WTC11 (cell line): ENCODE results near the gene FMNL2. TPM values are rescaled to one million over a fixed set of nuclear protein-coding genes. Genes with fewer than 3 reads are reported as not detected.

Experiments used
- ATAC-seq: fragments of 200-7000 bp; cut with Tn5 transposase; 2 replicates; pipeline ENCODE4 v1.10.0; 2021; ENCODE audit warnings: mild to moderate bottlenecking, moderate library complexity
- CTCF ChIA-PET: fragments of 300-600 bp; sonication (Branson Sonifier 250); formaldehyde crosslinking; loops from one replicate; lab custom pipeline; 2021; ENCODE audit warnings: antibody characterized with exemption; lab: Charles Lee
- POLR2A ChIA-PET: fragments of 350-600 bp; sonication (Branson Sonifier 250); formaldehyde crosslinking; loops from one replicate; lab custom pipeline; 2021; ENCODE audit warnings: antibody characterized with exemption; lab: Charles Lee
- DNase-seq: peaks from one replicate; pipeline ENCODE4 v3.0.0; 2021; ENCODE audit warnings: low spot score
- H3K27ac Mint-ChIP-seq: 2 replicates; pipeline ENCODE4 v1.8.0; 2021; ENCODE audit warnings: mixed read lengths
- H3K27me3 Mint-ChIP-seq: 2 replicates; pipeline ENCODE4 v1.8.0; 2021; ENCODE audit warnings: low read depth, mild to moderate bottlenecking, moderate library complexity, mixed read lengths
- H3K36me3 Mint-ChIP-seq: 2 replicates; pipeline ENCODE4 v1.8.0; 2021; ENCODE audit warnings: mixed read lengths
- H3K4me1 Mint-ChIP-seq: 2 replicates; pipeline ENCODE4 v1.8.0; 2022; ENCODE audit warnings: mixed read lengths
- H3K4me3 Mint-ChIP-seq: 2 replicates; pipeline ENCODE4 v1.8.0; 2021; ENCODE audit warnings: mild to moderate bottlenecking, moderate library complexity, mixed read lengths
- H3K9me3 Mint-ChIP-seq: 2 replicates; pipeline ENCODE4 v1.8.0; 2021; ENCODE audit warnings: mixed read lengths
- ATF1 ChIP-seq: sonication (generic); formaldehyde crosslinking; IDR thresholded peaks from 2 replicates; pipeline ENCODE4 v1.8.1; 2023; ENCODE audit warnings: mild to moderate bottlenecking, moderate library complexity, missing genetic modification reagents
- ESRRA ChIP-seq: sonication (generic); formaldehyde crosslinking; IDR thresholded peaks from 2 replicates; pipeline ENCODE4 v1.8.1; 2022; ENCODE audit warnings: mild to moderate bottlenecking, missing genetic modification reagents, borderline replicate concordance
- ETV6 ChIP-seq: sonication (generic); formaldehyde crosslinking; IDR thresholded peaks from 2 replicates; pipeline ENCODE4 v1.8.1; 2022; ENCODE audit warnings: mild to moderate bottlenecking, missing genetic modification reagents
- FOXJ3 ChIP-seq: sonication (generic); formaldehyde crosslinking; IDR thresholded peaks from 2 replicates; pipeline ENCODE4 v1.9.0; 2021; ENCODE audit warnings: missing genetic modification reagents, mild to moderate bottlenecking, borderline replicate concordance
- GTF2I ChIP-seq: fragments of 250-450 bp; sonication (Bioruptor Pico); conservative IDR thresholded peaks from 2 replicates; pipeline ENCODE4 v1.4.0; 2021; ENCODE audit warnings: mild to moderate bottlenecking
- HMGA2 ChIP-seq: fragments of 250-450 bp; sonication (Bioruptor Pico); IDR thresholded peaks from 2 replicates; pipeline ENCODE4 v1.4.0; 2021; ENCODE audit warnings: mild to moderate bottlenecking, moderate library complexity
- JUN ChIP-seq: sonication (generic); formaldehyde crosslinking; IDR thresholded peaks from 2 replicates; pipeline ENCODE4 v1.8.0; 2023; ENCODE audit warnings: mild to moderate bottlenecking, missing genetic modification reagents
- KAT7 ChIP-seq: sonication (generic); formaldehyde crosslinking; IDR thresholded peaks from 2 replicates; pipeline ENCODE4 v1.8.1; 2023; ENCODE audit warnings: missing genetic modification reagents, mild to moderate bottlenecking, borderline replicate concordance
- MYBL2 ChIP-seq: sonication (generic); formaldehyde crosslinking; IDR thresholded peaks from 2 replicates; pipeline ENCODE4 v1.8.1; 2023; ENCODE audit warnings: mild to moderate bottlenecking, moderate library complexity, missing genetic modification reagents
- NFATC4 ChIP-seq: fragments of 250-450 bp; sonication (Bioruptor Pico); IDR thresholded peaks from 2 replicates; pipeline ENCODE4 v1.9.0; 2021; ENCODE audit warnings: mild to moderate bottlenecking
- NFYB ChIP-seq: sonication (generic); formaldehyde crosslinking; conservative IDR thresholded peaks from 2 replicates; pipeline ENCODE4 v1.8.0; 2022; ENCODE audit warnings: low read depth, missing genetic modification reagents
- NR2C2 ChIP-seq: sonication (generic); formaldehyde crosslinking; IDR thresholded peaks from 2 replicates; pipeline ENCODE4 v1.8.0; 2022; ENCODE audit warnings: mild to moderate bottlenecking, missing genetic modification reagents
- OVOL2 ChIP-seq: fragments of 250-450 bp; sonication (Bioruptor Pico); IDR thresholded peaks from 2 replicates; pipeline ENCODE4 v1.9.0; 2021; ENCODE audit warnings: mild to moderate bottlenecking, borderline replicate concordance
- SOX15 ChIP-seq: fragments of 250-450 bp; sonication (Bioruptor Pico); IDR thresholded peaks from 2 replicates; pipeline ENCODE4 v1.9.0; 2021; ENCODE audit warnings: mild to moderate bottlenecking
- ZNF121 ChIP-seq: sonication (generic); formaldehyde crosslinking; IDR thresholded peaks from 2 replicates; pipeline ENCODE4 v1.8.0; 2023; ENCODE audit warnings: missing genetic modification reagents
- ZNF232 ChIP-seq: sonication (generic); formaldehyde crosslinking; IDR thresholded peaks from 2 replicates; pipeline ENCODE4 v1.8.0; 2022; ENCODE audit warnings: mild to moderate bottlenecking, missing genetic modification reagents
- ZNF423 ChIP-seq: fragments of 250-450 bp; sonication (Bioruptor Pico); IDR thresholded peaks from 2 replicates; pipeline ENCODE4 v2.1.2; 2022; ENCODE audit warnings: mild to moderate bottlenecking, moderate library complexity
- ZSCAN18 ChIP-seq: fragments of 250-450 bp; sonication (Bioruptor Pico); IDR thresholded peaks from 2 replicates; pipeline ENCODE4 v2.1.2; 2022; ENCODE audit warnings: mild to moderate bottlenecking, moderate library complexity
- total RNA-seq: library from RNA; stranded (reverse); gene quantifications from 3 replicates; pipeline ENCODE4 v1.2.3, GENCODE V29; 2021
- TF ChIP-seq, protein P1 (sequence below): sonication (generic); formaldehyde crosslinking; IDR thresholded peaks from 2 replicates; pipeline ENCODE4 v1.8.1; 2023; ENCODE audit warnings: mild to moderate bottlenecking, missing genetic modification reagents, moderate library complexity
- TF ChIP-seq, protein P2 (sequence below): fragments of 250-450 bp; sonication (Bioruptor Pico); IDR thresholded peaks from 2 replicates; pipeline ENCODE4 v1.9.0; 2021; ENCODE audit warnings: moderate library complexity, mild to moderate bottlenecking, inconsistent platforms, borderline replicate concordance
- TF ChIP-seq, protein P3 (sequence below): sonication (generic); formaldehyde crosslinking; IDR thresholded peaks from 2 replicates; pipeline ENCODE4 v1.8.1; 2022; ENCODE audit warnings: missing genetic modification reagents, borderline replicate concordance
- TF ChIP-seq, protein P4 (sequence below): sonication (generic); formaldehyde crosslinking; IDR thresholded peaks from 2 replicates; pipeline ENCODE4 v1.8.0; 2022; ENCODE audit warnings: mild to moderate bottlenecking, missing genetic modification reagents
- TF ChIP-seq, protein P5 (sequence below): sonication (generic); formaldehyde crosslinking; conservative IDR thresholded peaks from 2 replicates; pipeline ENCODE4 v1.8.1; 2023; ENCODE audit warnings: mild to moderate bottlenecking, low read depth, missing genetic modification reagents, moderate library complexity

Gene FMNL2
- total RNA-seq, 1 experiment from 2014 or later, result 43.0 TPM

DNA sequence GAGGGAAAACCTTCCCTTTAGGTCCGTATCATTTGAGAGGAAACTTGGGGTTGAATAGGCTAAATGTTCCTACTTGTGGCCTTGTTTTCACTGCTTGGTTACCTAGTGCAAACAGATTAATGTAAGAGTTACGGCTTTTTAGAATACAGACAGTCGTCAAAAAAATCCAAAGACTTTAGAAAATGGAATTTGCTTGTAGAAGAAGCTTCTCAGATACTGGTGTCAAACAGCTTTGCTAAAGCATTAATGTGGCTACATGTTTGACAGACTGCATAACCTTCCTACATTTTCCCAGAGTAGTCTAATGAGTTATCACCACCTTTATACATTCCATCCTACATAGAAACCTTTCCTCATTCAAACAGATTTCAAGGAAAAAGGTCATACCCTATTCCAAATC is 114.6 kb downstream of the FMNL2 start:
- ATAC-seq, result no peak

GRCh38 chr2:152450176-152450575 is 115.2 kb downstream of the FMNL2 start:
- POLR2A ChIA-PET, result no interaction called here
- Mint-ChIP-seq H3K4me1 (peaks cover 83% of the 10 kb centered on the region), H3K27ac (no peak overlapping the region), H3K27me3 (no peaks in the 10 kb centered on the region), H3K9me3 (peaks cover 4% of the 10 kb centered on the region; the same call in 1 of the 2 replicates), H3K4me3 (no peak overlapping the region), H3K36me3 (no peaks in the 10 kb centered on the region)
- TF ChIP-seq NFATC4 (no peak), GTF2I (CRISPR knock-in tag) (no peak)
- CTCF ChIA-PET, result interaction anchor here (0.9 kb wide), 1 partner anchor 119 kb away, joined by 3 read pairs; no protein-coding TSS in a partner anchor
- DNase-seq (no peak), ATAC-seq (no peak)

More for the DNA sequence above, 114.6 kb downstream of the FMNL2 start:
- CTCF ChIA-PET, result interaction anchor here (0.9 kb wide), 1 partner anchor 119 kb away, joined by 3 read pairs; no protein-coding TSS in a partner anchor
- H3K27me3 Mint-ChIP-seq, result no peaks in the 10 kb centered on the region
- H3K27ac Mint-ChIP-seq, result 0 out of 2 replicates have a peak overlapping the region, but pooled peaks have one; percentile 63
- no peak for TF ChIP-seq ATF1
- no peak for TF ChIP-seq ZNF121 (CRISPR knock-in tag)
- no peak for TF ChIP-seq MYBL2 (CRISPR knock-in tag)
- TF ChIP-seq, protein P1, sequence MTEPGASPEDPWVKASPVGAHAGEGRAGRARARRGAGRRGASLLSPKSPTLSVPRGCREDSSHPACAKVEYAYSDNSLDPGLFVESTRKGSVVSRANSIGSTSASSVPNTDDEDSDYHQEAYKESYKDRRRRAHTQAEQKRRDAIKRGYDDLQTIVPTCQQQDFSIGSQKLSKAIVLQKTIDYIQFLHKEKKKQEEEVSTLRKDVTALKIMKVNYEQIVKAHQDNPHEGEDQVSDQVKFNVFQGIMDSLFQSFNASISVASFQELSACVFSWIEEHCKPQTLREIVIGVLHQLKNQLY (CRISPR knock-in tag), result no peak
- no peak for TF ChIP-seq ESRRA (CRISPR knock-in tag)
- TF ChIP-seq NFYB, result no peak
- no peak for TF ChIP-seq OVOL2
- TF ChIP-seq HMGA2, result no peak
- no peak for TF ChIP-seq ZNF232
- TF ChIP-seq ETV6, result no peak
- TF ChIP-seq, protein P2, sequence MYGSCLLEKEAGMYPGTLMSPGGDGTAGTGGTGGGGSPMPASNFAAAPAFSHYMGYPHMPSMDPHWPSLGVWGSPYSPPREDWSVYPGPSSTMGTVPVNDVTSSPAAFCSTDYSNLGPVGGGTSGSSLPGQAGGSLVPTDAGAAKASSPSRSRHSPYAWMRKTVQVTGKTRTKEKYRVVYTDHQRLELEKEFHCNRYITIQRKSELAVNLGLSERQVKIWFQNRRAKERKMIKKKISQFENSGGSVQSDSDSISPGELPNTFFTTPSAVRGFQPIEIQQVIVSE (CRISPR knock-in tag), result no peak
- TF ChIP-seq NR2C2, result no peak
- TF ChIP-seq FOXJ3, result no peak
- no peak for TF ChIP-seq SOX15 (CRISPR knock-in tag)
- TF ChIP-seq ZNF423, result no peak
- TF ChIP-seq, protein P3, sequence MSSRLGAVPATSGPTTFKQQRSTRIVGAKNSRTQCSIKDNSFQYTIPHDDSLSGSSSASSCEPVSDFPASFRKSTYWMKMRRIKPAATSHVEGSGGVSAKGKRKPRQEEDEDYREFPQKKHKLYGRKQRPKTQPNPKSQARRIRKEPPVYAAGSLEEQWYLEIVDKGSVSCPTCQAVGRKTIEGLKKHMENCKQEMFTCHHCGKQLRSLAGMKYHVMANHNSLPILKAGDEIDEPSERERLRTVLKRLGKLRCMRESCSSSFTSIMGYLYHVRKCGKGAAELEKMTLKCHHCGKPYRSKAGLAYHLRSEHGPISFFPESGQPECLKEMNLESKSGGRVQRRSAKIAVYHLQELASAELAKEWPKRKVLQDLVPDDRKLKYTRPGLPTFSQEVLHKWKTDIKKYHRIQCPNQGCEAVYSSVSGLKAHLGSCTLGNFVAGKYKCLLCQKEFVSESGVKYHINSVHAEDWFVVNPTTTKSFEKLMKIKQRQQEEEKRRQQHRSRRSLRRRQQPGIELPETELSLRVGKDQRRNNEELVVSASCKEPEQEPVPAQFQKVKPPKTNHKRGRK (CRISPR knock-in tag), result no peak
- no peak for TF ChIP-seq JUN (CRISPR knock-in tag)
- TF ChIP-seq, protein P4, sequence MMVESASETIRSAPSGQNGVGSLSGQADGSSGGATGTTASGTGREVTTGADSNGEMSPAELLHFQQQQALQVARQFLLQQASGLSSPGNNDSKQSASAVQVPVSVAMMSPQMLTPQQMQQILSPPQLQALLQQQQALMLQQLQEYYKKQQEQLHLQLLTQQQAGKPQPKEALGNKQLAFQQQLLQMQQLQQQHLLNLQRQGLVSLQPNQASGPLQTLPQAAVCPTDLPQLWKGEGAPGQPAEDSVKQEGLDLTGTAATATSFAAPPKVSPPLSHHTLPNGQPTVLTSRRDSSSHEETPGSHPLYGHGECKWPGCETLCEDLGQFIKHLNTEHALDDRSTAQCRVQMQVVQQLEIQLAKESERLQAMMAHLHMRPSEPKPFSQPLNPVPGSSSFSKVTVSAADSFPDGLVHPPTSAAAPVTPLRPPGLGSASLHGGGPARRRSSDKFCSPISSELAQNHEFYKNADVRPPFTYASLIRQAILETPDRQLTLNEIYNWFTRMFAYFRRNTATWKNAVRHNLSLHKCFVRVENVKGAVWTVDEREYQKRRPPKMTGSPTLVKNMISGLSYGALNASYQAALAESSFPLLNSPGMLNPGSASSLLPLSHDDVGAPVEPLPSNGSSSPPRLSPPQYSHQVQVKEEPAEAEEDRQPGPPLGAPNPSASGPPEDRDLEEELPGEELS (CRISPR knock-in tag), result no peak
- TF ChIP-seq, all 79 proteins: peak for 0
- H3K4me3 Mint-ChIP-seq, result no peak overlapping the region
- peaks cover 82% of the 10 kb centered on the region for H3K4me1 Mint-ChIP-seq
- no peak for DNase-seq
- peaks cover 4% of the 10 kb centered on the region; the same call in 1 of the 2 replicates for H3K9me3 Mint-ChIP-seq
- POLR2A ChIA-PET, result no interaction called here
- no peaks in the 10 kb centered on the region for H3K36me3 Mint-ChIP-seq

GRCh38 chr2:152452256-152452973 is 117.4 kb downstream of the FMNL2 start:
- peak; percentile 63 for DNase-seq
- POLR2A ChIA-PET, result no interaction called here
- peak overlapping the region; percentile 98 for H3K27ac Mint-ChIP-seq
- no peaks in the 10 kb centered on the region for H3K36me3 Mint-ChIP-seq
- H3K9me3 Mint-ChIP-seq, result peaks cover 4% of the 10 kb centered on the region; the same call in 1 of the 2 replicates
- peak; percentile 64 for ATAC-seq
- peak overlapping the region; percentile 56 for H3K4me3 Mint-ChIP-seq
- H3K4me1 Mint-ChIP-seq, result peaks cover 80% of the 10 kb centered on the region
- CTCF ChIA-PET, result no interaction called here
- no peaks in the 10 kb centered on the region for H3K27me3 Mint-ChIP-seq
- TF ChIP-seq KAT7 (CRISPR knock-in tag), result no peak
- no peak for TF ChIP-seq JUN (CRISPR knock-in tag)
- TF ChIP-seq, protein P5, sequence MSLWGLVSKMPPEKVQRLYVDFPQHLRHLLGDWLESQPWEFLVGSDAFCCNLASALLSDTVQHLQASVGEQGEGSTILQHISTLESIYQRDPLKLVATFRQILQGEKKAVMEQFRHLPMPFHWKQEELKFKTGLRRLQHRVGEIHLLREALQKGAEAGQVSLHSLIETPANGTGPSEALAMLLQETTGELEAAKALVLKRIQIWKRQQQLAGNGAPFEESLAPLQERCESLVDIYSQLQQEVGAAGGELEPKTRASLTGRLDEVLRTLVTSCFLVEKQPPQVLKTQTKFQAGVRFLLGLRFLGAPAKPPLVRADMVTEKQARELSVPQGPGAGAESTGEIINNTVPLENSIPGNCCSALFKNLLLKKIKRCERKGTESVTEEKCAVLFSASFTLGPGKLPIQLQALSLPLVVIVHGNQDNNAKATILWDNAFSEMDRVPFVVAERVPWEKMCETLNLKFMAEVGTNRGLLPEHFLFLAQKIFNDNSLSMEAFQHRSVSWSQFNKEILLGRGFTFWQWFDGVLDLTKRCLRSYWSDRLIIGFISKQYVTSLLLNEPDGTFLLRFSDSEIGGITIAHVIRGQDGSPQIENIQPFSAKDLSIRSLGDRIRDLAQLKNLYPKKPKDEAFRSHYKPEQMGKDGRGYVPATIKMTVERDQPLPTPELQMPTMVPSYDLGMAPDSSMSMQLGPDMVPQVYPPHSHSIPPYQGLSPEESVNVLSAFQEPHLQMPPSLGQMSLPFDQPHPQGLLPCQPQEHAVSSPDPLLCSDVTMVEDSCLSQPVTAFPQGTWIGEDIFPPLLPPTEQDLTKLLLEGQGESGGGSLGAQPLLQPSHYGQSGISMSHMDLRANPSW (CRISPR knock-in tag), result no peak
- no peak for TF ChIP-seq ZSCAN18 (CRISPR knock-in tag)
- TF ChIP-seq ETV6, result no peak
